Measurements from ENCODE around the gene SLC39A11.

- TF ChIP-seq CTCF (IDR thresholded peaks at IDR 0.05) (no peak), POLR2A (IDR thresholded peaks at IDR 0.05) (no peak), POLR2AphosphoS5 (IDR thresholded peaks at IDR 0.05) (no peak)
These were observed 401.5 kb downstream of the SLC39A11 start for GRCh38 chr17:72691017-72691416.
